H7 (cell line): ENCODE measurements around the gene LPO. TPM values are rescaled to one million over a fixed set of nuclear protein-coding genes. Genes with fewer than 3 reads are reported as not detected.
A peak's percentile ranks its signal among the peaks of the same experiment; 100 is the strongest.

Source experiments
- DNase-seq: peaks from one replicate; pipeline ENCODE4 v3.0.0; 2012
- H3K27me3 ChIP-seq: 2 replicates; pipeline ENCODE4 v1.6.0; 2011; ENCODE audit warnings: mild to moderate bottlenecking, low read length; ENCODE audit not compliant: control insufficient read depth, insufficient read depth
- H3K36me3 ChIP-seq: replicated peaks from 2 replicates; pipeline ENCODE4 v1.5.1; 2011; ENCODE audit warnings: low read length; ENCODE audit not compliant: control insufficient read depth, insufficient read depth
- H3K4me3 ChIP-seq: 2 replicates; pipeline ENCODE4 v1.5.1; 2011; ENCODE audit warnings: low read depth, mild to moderate bottlenecking, control low read depth, low read length, moderate library complexity; ENCODE audit not compliant: insufficient read depth
- total RNA-seq: library from RNA; depleted of rRNA; stranded (reverse); fragments of >200 nt; shearing (Covaris generic); gene quantifications from 2 replicates; pipeline ENCODE4 v1.2.3, GENCODE V29; 2014

The LPO gene
- total RNA-seq, 1 experiment from 2014 or later, result not detected

- Histone ChIP-seq H3K27me3 (peaks cover 3% of the 10 kb centered on the region; the same call in 1 of the 2 replicates), H3K36me3 (peaks cover 5% of the 10 kb centered on the region), H3K4me3 (no peak overlapping the region)
- no peak for DNase-seq
Measured at GRCh38 chr17:58215685-58216084, 22.7 kb upstream of the LPO start.

DNA sequence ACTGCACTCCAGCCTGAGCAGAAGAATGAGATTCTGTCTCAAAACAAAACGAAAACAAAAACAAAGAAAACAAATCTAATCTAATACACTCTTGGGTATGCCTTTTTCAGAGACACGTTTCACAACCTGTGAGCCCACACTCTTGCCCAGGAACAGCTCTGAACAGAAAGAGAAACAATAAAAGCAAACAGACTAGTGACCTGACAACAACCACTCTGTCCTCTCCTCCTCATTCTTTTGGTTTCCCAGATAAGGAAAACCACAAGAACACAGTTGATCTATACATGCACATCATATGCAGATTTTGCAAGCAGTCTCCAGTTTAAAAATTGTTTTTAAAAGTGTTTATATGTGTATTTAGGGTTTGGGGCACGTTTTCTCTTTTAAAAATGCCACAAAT lies 20.6 kb upstream of the LPO start:
- no peak for DNase-seq
- H3K4me3 ChIP-seq, result no peak overlapping the region
- peaks cover 3% of the 10 kb centered on the region; the same call in 1 of the 2 replicates for H3K27me3 ChIP-seq
- peaks cover 4% of the 10 kb centered on the region for H3K36me3 ChIP-seq

- peaks cover 1% of the 10 kb centered on the region for H3K36me3 ChIP-seq
- H3K4me3 ChIP-seq, result peak within 1 kb of the TSS; percentile 82
- DNase-seq, result peak; percentile 99
- peaks cover 3% of the 10 kb centered on the region; the same call in 1 of the 2 replicates for H3K27me3 ChIP-seq
Measured at GRCh38 chr17:58219007-58219788, 19.2 kb upstream of the LPO start, which contains the start of gene MKS1. Gene MKS1, minus strand, starts transcription at chr17:58219255. Its CDS starts 25 bp downstream, at chr17:58219230.

DNA sequence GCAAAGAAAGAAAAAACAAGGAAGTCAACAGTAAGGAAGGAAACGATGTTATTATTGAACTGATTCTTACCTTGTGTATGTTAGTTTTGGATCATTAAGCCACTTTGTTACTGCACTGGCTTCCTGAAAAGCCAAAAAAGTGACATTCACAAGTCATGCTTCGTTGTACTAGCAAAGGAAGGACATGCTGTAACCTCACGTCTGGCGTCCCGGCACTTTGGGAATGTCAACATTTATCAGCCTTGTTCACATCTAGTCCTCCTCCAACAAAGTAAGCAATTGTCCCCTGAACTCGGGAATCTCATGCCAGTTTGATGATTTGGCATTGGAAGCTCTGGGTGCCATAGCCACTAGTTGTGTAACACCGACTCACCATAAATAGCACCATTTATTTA lies 18.6 kb upstream of the LPO start:
- no peak for DNase-seq
- H3K4me3 ChIP-seq, result no peak overlapping the region; the same call in 1 of the 2 replicates
- H3K27me3 ChIP-seq, result peaks cover 3% of the 10 kb centered on the region; the same call in 1 of the 2 replicates
- H3K36me3 ChIP-seq, result no peaks in the 10 kb centered on the region; the same call in none of the 2 replicates

GRCh38 chr17:58224315-58224714 lies 14.1 kb upstream of the LPO start:
- Histone ChIP-seq H3K4me3 (no peak overlapping the region), H3K36me3 (no peaks in the 10 kb centered on the region), H3K27me3 (peaks cover 3% of the 10 kb centered on the region)
- no peak for DNase-seq

DNA sequence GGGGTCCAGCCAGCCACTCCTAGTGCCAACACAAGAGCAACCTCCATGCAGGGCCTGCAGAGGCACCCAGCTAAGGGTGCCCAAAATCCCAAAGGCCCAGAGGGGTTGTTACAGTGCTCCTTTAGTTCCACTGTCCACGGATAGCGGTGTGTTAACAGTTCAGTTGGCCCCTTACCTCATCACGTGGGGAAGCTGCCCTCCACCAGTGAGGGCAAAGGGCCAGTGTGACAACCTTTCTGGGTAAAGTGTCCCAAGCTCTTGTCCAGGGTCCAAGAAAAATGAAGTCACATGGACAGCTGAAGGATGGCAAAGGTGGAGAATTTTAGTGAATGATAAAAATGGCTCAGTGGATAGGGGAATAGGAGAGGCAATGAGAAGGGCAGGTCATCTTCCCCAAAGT lies 10.7 kb upstream of the LPO start:
- DNase-seq, result no peak
- no peak overlapping the region for H3K4me3 ChIP-seq
- no peaks in the 10 kb centered on the region for H3K36me3 ChIP-seq
- peaks cover 3% of the 10 kb centered on the region for H3K27me3 ChIP-seq

DNA sequence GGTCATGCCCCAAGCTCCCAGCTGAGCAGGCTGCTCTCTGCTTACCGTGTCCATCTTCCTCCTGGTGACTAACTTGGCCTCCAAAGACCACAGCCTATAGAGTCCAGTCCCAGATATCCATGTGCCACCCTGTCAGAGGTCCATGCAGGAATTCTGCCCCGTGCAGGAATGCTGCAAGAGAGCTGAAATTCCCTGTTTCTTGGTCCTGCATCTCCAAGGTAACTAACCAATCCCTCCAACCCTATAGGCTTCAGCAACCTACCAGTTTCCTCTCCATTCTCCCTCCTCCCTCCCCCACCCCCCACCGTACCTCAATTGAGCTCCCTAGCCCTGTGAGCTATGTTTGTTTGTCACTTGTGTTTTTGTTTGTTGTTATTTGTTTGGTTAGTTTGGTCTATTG lies 9.7 kb upstream of the LPO start:
- no peaks in the 10 kb centered on the region for H3K36me3 ChIP-seq
- H3K27me3 ChIP-seq, result peaks cover 3% of the 10 kb centered on the region
- peak; percentile 37 for DNase-seq
- H3K4me3 ChIP-seq, result no peak overlapping the region

DNA sequence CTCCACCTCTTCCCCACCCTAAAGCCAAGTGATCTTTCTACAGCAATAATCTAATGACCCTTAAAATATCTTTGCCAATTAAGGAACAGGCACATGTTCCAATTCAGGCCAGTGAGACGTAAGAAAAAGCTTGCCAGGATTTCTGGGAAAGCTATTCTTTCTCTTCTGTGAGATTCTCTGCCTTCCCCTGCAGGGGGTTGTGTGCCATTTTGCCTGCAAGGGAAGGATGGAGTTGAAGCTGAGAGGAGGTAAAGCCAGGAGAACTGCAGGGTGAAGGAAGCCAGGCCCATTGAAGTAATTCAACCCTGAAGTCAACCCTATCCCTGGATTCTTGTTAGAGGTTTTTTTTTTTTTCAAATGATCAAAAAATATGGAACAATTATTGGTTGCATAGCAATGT lies 9.0 kb upstream of the LPO start:
- H3K27me3 ChIP-seq, result peaks cover 4% of the 10 kb centered on the region
- no peaks in the 10 kb centered on the region for H3K36me3 ChIP-seq
- H3K4me3 ChIP-seq, result no peak overlapping the region
- DNase-seq, result no peak

GRCh38 chr17:58229881-58230280 lies 8.5 kb upstream of the LPO start:
- DNase-seq, result no peak
- Histone ChIP-seq H3K4me3 (no peak overlapping the region), H3K36me3 (no peaks in the 10 kb centered on the region), H3K27me3 (peaks cover 4% of the 10 kb centered on the region)

- Histone ChIP-seq H3K4me3 (no peak overlapping the region), H3K27me3 (peaks cover 4% of the 10 kb centered on the region), H3K36me3 (no peaks in the 10 kb centered on the region)
- DNase-seq, result no peak
Measured at GRCh38 chr17:58231641-58232040, 6.7 kb upstream of the LPO start.

DNA sequence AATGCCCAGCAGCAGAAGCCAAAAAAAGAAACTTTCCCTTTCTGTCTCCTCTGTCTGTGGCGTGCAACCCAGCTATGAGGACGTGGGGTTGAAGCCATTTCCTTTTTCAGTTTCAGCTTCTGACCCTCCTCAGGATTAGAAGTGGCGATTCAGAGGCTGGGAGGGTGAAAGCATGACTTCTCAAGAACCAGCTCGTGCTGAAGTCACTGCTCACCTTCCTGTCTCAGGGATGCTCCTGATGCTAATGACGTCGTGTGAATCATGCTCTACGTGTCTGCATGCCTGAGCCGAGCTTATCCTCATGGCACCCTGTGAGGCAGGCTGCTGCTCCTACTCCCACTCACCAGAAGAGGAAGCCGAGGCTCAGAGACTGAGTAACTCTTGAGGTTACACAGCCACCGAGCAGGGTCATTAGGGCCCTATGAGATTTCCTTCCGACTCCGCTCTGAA lies 5.7 kb upstream of the LPO start:
- DNase-seq, result no peak
- H3K27me3 ChIP-seq, result peaks cover 4% of the 10 kb centered on the region
- H3K4me3 ChIP-seq, result no peak overlapping the region
- no peaks in the 10 kb centered on the region for H3K36me3 ChIP-seq

DNA sequence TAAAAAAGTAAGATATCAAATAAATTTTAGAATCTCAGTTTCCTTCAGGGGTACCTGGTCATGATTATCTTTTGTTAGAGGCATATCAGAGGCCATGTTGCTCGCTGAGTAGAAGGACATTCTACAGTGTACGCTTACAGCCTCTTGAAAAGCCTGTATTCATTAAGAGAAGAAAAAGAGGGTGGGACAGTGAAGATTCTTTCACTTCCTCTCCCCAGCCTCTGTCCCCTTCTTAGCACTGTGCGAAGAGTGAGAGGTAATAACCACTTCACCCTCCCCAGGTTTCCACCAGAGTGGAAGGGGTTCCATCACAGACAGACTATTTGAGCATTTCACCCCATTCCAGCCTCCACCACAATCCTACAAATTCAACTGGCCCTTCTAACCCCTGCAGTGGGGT lies 4.8 kb upstream of the LPO start:
- Histone ChIP-seq H3K27me3 (peaks cover 4% of the 10 kb centered on the region), H3K4me3 (no peak overlapping the region), H3K36me3 (no peaks in the 10 kb centered on the region)
- no peak for DNase-seq

DNA sequence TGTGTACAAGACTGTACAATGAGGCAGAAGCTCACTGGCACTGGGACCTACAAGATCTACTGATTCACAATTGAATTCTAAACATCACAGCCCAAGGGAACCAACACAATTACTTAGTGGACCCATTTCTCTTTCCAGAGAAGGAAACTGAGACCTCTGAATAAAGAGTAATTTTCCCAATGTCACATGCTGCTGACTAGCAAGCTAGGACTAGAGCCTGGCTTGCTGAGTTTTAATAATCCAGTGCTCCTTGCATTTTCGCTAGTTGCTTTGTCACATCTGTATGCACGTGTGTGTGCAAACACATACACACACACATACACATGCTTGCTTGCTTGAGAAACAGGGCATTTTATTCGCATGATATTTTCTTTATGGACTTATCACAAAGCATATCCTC lies 3.9 kb upstream of the LPO start:
- peaks cover 7% of the 10 kb centered on the region for H3K27me3 ChIP-seq
- H3K4me3 ChIP-seq, result no peak overlapping the region
- no peak for DNase-seq
- no peaks in the 10 kb centered on the region for H3K36me3 ChIP-seq

DNA sequence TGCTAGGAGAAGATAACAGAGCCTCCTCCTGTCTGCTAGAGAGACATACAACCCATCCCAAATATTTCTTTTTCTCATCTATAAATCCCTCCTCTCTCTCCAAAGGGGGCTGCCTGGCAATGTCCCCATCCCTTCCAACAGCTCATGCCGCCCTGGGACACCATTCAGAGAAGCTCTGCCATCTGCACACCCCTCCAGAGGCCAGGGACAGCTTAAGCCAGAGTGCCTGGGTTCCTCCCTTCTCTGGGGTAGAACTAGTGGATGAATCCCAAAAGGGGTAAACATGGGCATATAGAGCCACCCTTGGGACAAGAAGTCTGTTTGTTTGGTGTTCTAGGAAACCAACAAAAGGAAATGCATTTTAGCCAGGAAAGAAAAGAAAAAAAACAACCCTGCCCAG lies 2.6 kb upstream of the LPO start:
- Histone ChIP-seq H3K4me3 (no peak overlapping the region), H3K27me3 (peaks cover 7% of the 10 kb centered on the region), H3K36me3 (no peaks in the 10 kb centered on the region)
- no peak for DNase-seq

- Histone ChIP-seq H3K27me3 (peaks cover 7% of the 10 kb centered on the region), H3K36me3 (no peaks in the 10 kb centered on the region), H3K4me3 (no peak overlapping the region)
- DNase-seq, result no peak
Measured at GRCh38 chr17:58236394-58236793, 2.0 kb upstream of the LPO start.
